DND-41 (cell line): ENCODE data around the gene ZNF629.

Source experiments
- ATAC-seq: fragments of 200-7000 bp; cut with Tn5 transposase; 3 replicates; pipeline ENCODE4 v1.9.1; 2021; ENCODE audit warnings: low read depth; ENCODE audit not compliant: insufficient read depth
- DNase-seq: peaks from one replicate; pipeline ENCODE4 v3.0.0-alpha.2; 2020
- H2AFZ ChIP-seq: 2 replicates; pipeline ENCODE4 v1.6.0; 2012; ENCODE audit warnings: low read depth, low read length
- H3K27ac ChIP-seq: 2 replicates; pipeline ENCODE4 v1.5.1; 2012; ENCODE audit warnings: low read length, inconsistent platforms
- H3K27me3 ChIP-seq: fragments of 200-600 bp; sonication (generic); 2 replicates; pipeline ENCODE4 v1.6.0; 2012; ENCODE audit warnings: low read length, mild to moderate bottlenecking, inconsistent platforms; ENCODE audit not compliant: insufficient read depth, poor library complexity
- H3K36me3 ChIP-seq: 2 replicates; pipeline ENCODE4 v1.5.1; 2012; ENCODE audit warnings: low read length, inconsistent platforms; ENCODE audit not compliant: insufficient read depth
- H3K4me1 ChIP-seq: 2 replicates; pipeline ENCODE4 v1.5.1; 2012; ENCODE audit warnings: mild to moderate bottlenecking, low read length; ENCODE audit not compliant: insufficient read depth
- H3K4me2 ChIP-seq: 2 replicates; pipeline ENCODE4 v1.6.0; 2012; ENCODE audit warnings: mild to moderate bottlenecking, moderate library complexity, low read length, inconsistent platforms; ENCODE audit not compliant: insufficient read depth
- H3K4me3 ChIP-seq, 2 experiments: fragments of 200-600 bp in 1 of 2; shearing (Covaris generic) in 1 of 2; 2 replicates each; pipeline ENCODE4 v1.5.1; 2012 to 2016; ENCODE audit warnings: inconsistent platforms in 2 of 2, low read length in 2 of 2, mild to moderate bottlenecking in 2 of 2, low read depth in 1 of 2, moderate library complexity in 1 of 2
- H3K79me2 ChIP-seq: 2 replicates; pipeline ENCODE4 v1.6.0; 2012; ENCODE audit warnings: low read length, inconsistent platforms; ENCODE audit not compliant: insufficient read depth
- H3K9ac ChIP-seq: 2 replicates; pipeline ENCODE4 v1.6.0; 2012; ENCODE audit warnings: low read depth, mild to moderate bottlenecking, inconsistent platforms, low read length, moderate library complexity
- H3K9me3 ChIP-seq: 2 replicates; pipeline ENCODE4 v1.5.1; 2012; ENCODE audit warnings: low read length, moderate library complexity, mild to moderate bottlenecking, inconsistent platforms; ENCODE audit not compliant: insufficient read depth, severe bottlenecking
- H4K20me1 ChIP-seq: 2 replicates; pipeline ENCODE4 v1.6.0; 2012; ENCODE audit warnings: low read length; ENCODE audit not compliant: insufficient read depth
- EZH2 ChIP-seq: IDR thresholded peaks from 3 replicates; pipeline ENCODE4 v1.6.1; 2012; ENCODE audit warnings: borderline replicate concordance, low read depth, mild to moderate bottlenecking, moderate library complexity, low read length, inconsistent platforms; ENCODE audit not compliant: severe bottlenecking
- TF ChIP-seq, protein P1 (sequence below): IDR thresholded peaks from 2 replicates; pipeline ENCODE4 v1.5.1; 2012; ENCODE audit warnings: borderline replicate concordance, low read length, moderate library complexity, mild to moderate bottlenecking; ENCODE audit not compliant: poor library complexity, severe bottlenecking; ENCODE audit errors: extremely low read depth

Gene ZNF629

DNA sequence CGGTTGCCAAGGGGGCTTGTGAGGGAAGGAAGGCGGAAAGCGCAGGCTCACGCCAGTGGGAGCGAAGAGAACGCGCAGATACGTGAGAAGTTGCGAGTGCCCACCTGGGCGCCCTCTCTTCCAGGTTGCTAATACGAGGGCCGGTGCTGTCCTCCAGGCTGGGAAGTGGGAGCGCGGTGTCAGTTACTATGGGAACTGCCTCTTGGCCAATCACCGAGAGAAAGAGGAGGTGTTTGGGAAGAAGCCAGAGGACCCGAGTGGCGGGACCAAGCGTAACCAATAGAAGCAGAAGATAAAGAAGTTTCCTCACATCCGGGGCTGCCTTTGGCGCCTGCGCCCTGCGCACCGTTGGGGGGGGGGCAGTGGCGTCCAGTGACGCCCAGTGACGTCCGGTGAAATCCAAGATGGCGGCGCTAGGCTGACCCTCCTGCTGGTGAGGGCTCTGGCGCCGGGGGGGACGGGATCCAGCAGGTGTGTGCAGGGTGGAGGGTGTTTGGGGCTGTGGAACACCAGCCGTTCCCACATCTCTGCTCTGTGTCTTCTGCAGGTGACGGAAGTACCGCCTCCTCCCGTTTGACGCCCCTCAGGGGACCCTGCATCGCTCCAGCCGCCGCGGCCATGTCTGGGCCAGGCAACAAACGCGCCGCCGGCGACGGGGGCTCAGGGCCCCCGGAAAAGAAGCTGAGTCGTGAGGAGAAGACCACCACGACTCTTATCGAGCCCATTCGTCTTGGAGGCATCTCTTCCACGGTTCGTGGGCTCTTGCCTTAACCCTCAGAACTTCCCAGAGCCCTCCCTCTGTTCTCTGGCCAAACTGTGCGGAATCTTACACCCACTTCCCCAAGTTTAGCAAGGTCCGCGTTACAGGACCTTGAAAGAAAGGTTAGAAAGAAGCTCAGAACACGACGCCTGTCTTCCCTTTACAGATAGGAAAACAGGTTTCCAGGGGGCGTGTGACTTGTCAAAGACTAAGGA, 24.8 kb downstream of the ZNF629 start, which contains the start of the genes CFAP119 and RNF40:
Gene CFAP119 (minus strand): TSS at position 135 of the 975 bp plus-strand sequence. CDS start 314 bp downstream, outside the sequence.
Gene RNF40 (plus strand): TSS at position 395 of the 975 bp plus-strand sequence. CDS start 224 bp downstream, at position 619.
- Histone ChIP-seq H3K27me3 (no peaks in the 10 kb centered on the region), H3K4me3 (peak within 1 kb of the TSS; percentile 35 to 91), H4K20me1 (peaks cover 16% of the 10 kb centered on the region; the same call in 1 of the 2 replicates), H3K4me2 (peak within 1 kb of the TSS; percentile 96), H3K27ac (peak within 1 kb of the TSS; percentile 75), H3K9me3 (no peaks in the 10 kb centered on the region), H3K4me1 (peaks cover 39% of the 10 kb centered on the region), H3K36me3 (peaks cover 59% of the 10 kb centered on the region), H3K9ac (peak within 1 kb of the TSS; percentile 63), H3K79me2 (peaks cover 34% of the 10 kb centered on the region), H2AFZ (peak within 1 kb of the TSS; percentile 94)
- ATAC-seq: peak; percentile 93
- DNase-seq: peak; percentile 94
- TF ChIP-seq, protein P1, sequence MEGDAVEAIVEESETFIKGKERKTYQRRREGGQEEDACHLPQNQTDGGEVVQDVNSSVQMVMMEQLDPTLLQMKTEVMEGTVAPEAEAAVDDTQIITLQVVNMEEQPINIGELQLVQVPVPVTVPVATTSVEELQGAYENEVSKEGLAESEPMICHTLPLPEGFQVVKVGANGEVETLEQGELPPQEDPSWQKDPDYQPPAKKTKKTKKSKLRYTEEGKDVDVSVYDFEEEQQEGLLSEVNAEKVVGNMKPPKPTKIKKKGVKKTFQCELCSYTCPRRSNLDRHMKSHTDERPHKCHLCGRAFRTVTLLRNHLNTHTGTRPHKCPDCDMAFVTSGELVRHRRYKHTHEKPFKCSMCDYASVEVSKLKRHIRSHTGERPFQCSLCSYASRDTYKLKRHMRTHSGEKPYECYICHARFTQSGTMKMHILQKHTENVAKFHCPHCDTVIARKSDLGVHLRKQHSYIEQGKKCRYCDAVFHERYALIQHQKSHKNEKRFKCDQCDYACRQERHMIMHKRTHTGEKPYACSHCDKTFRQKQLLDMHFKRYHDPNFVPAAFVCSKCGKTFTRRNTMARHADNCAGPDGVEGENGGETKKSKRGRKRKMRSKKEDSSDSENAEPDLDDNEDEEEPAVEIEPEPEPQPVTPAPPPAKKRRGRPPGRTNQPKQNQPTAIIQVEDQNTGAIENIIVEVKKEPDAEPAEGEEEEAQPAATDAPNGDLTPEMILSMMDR: no peak
- TF ChIP-seq EZH2: no peak

DNA sequence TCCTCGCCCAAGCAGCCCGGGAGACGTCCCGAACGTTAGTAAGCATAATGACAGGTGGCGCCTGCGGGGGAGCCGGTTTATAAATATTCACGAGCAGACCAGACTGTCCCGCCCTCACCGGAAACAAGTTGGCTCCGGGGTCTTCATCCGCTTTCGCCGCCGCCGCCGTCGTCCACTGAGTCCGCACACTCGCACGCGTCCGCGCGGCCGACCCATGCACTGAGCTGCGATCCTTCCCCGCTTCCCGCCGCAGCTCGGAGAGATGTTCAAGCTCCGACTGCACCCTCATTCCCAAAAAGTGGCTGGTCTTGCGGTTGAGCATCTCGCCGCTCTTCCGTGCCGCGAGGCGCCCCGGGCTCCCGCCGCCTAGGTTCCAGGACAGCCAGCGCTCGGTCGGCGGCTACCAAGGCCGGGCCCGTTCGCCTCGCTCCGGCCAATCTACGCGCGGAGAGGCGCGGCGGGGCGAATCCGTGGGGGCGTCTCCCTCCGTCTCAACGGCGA, 25.5 kb downstream of the ZNF629 start:
- Histone ChIP-seq H2AFZ (peak overlapping the region; percentile 94), H3K27ac (peak overlapping the region; percentile 51; the same call in 1 of the 2 replicates), H3K9me3 (no peaks in the 10 kb centered on the region), H3K79me2 (peaks cover 34% of the 10 kb centered on the region), H3K4me2 (peak overlapping the region; percentile 96), H4K20me1 (peaks cover 16% of the 10 kb centered on the region; the same call in 1 of the 2 replicates), H3K4me1 (peaks cover 39% of the 10 kb centered on the region), H3K9ac (peak overlapping the region; percentile 63), H3K36me3 (peaks cover 59% of the 10 kb centered on the region), H3K27me3 (no peaks in the 10 kb centered on the region), H3K4me3 (peak overlapping the region; percentile 35 to 91)
- peak; percentile 65 for DNase-seq
- peak; percentile 51 for ATAC-seq
- TF ChIP-seq EZH2: no peak
- TF ChIP-seq, protein P1: no peak

DNA sequence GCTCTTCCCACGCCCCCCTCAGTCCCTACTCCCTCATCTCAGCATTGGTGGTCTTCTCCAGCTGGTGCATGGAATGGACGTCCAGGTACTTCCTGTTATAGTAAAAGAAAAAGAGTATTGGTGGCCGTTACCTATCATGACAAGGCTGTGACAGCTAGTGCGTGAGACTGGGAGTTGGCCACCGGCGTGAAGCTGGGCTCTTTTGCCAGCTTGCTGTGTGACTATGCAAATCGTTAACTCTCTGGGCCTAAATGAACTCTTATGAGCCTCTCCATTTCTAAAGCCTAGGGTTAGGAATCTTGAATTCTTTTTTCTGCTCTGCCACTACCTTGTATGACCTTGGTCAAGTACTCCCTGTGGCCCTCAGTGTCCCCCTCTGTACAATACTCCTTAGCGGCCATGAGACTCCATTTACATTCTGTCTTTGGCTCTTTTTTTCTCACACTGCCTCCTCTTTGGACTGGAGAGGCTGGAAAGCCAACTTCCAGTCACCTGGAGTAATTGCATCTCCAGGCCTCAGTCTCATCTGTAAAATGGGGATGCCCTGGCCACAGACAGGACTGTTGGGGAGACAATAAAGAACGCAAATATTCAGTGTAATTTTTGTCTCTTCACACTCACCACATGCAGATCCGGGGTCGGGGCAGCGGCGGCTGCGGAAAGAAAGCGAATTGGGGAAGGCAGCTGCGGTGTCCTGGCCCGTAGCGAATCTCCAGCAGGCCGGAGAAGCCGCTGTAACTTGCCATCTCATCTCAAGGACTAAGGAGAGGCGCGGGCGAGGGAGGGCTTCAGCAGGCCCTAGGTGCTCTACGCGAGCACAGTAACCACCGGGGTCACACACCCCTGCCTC, 26.2 kb downstream of the ZNF629 start:
- TF ChIP-seq, protein P1: no peak
- no peak for TF ChIP-seq EZH2
- Histone ChIP-seq H3K9me3 (no peaks in the 10 kb centered on the region), H3K9ac (peak overlapping the region; percentile 63), H2AFZ (peak overlapping the region; percentile 94), H3K4me2 (peak overlapping the region; percentile 96), H4K20me1 (peaks cover 13% of the 10 kb centered on the region; the same call in 1 of the 2 replicates), H3K27me3 (no peaks in the 10 kb centered on the region), H3K27ac (no peak overlapping the region), H3K36me3 (peaks cover 59% of the 10 kb centered on the region), H3K4me3 (peak overlapping the region; percentile 35 to 91; a peak in 3 of 4 replicates), H3K79me2 (peaks cover 34% of the 10 kb centered on the region), H3K4me1 (peaks cover 39% of the 10 kb centered on the region)
- DNase-seq: no peak
- ATAC-seq: no peak
